Osteocyte (in vitro differentiated cells): ENCODE results near the gene TCTA. TPM values are rescaled to one million over a fixed set of nuclear protein-coding genes. Genes with fewer than 3 reads are reported as not detected.
"Not testable (repeated sequence)": the region's sequence is repeated elsewhere in the genome, so short reads cannot be mapped to it uniquely, and the experiment has no call there.

Experiments used
- DNase-seq: peaks from one replicate; pipeline ENCODE4 v3.0.0; 2021; ENCODE audit warnings: mixed read lengths; ENCODE audit not compliant: unreplicated experiment; ENCODE audit errors: extremely low spot score
- H3K27ac Mint-ChIP-seq: one replicate; pipeline ENCODE4 v1.8.0; 2021; ENCODE audit warnings: mild to moderate bottlenecking, mixed read lengths; ENCODE audit not compliant: unreplicated experiment
- H3K27me3 Mint-ChIP-seq: one replicate; pipeline ENCODE4 v1.8.0; 2021; ENCODE audit warnings: mixed read lengths; ENCODE audit not compliant: unreplicated experiment
- H3K36me3 Mint-ChIP-seq: one replicate; pipeline ENCODE4 v1.8.0; 2021; ENCODE audit warnings: mixed read lengths; ENCODE audit not compliant: unreplicated experiment
- H3K4me1 Mint-ChIP-seq: one replicate; pipeline ENCODE4 v1.8.0; 2021; ENCODE audit warnings: mixed read lengths; ENCODE audit not compliant: unreplicated experiment
- H3K4me3 Mint-ChIP-seq: one replicate; pipeline ENCODE4 v1.8.0; 2021; ENCODE audit warnings: mild to moderate bottlenecking, moderate library complexity, mixed read lengths; ENCODE audit not compliant: unreplicated experiment
- H3K9me3 Mint-ChIP-seq: one replicate; pipeline ENCODE4 v1.8.0; 2021; ENCODE audit warnings: mixed read lengths; ENCODE audit not compliant: unreplicated experiment
- total RNA-seq: library from RNA; stranded (reverse); gene quantifications from 2 replicates; pipeline ENCODE4 v1.2.1, GENCODE V29; 2021
- TF ChIP-seq, protein P1 (sequence below): fragments of 200-600 bp; sonication (generic); IDR thresholded peaks from 2 replicates; pipeline ENCODE4 v1.5.0; 2021; ENCODE audit warnings: antibody characterized with exemption, mild to moderate bottlenecking, moderate library complexity

Gene TCTA
- total RNA-seq, 1 donor from 2014 or later = 34.7 TPM

DNA sequence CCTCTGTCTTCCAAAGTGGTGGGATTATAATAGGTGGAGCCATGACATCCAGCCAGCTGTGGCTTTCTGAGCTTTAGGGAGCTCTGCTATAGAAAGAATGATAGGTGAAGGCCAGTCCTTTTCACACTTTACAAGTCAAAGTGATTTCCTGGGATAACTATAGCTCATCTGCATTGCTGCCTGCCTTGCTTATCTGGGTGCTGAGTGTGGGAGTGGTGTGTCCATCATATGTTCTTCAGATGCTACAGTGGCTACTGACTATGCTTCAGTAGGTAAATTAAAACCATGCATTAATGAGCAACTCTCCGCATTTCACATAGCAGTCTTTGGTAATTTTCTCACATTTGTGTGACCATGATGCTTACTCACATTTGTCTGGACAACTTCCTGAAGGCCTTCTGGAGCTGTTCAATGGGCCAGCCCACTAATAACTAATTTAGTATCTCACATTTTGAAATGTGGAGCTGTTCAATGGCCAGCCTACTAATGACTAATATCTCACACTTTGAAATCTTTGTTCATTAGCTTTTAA lies 23.9 kb upstream of the TCTA start:
- TF ChIP-seq, protein P1, sequence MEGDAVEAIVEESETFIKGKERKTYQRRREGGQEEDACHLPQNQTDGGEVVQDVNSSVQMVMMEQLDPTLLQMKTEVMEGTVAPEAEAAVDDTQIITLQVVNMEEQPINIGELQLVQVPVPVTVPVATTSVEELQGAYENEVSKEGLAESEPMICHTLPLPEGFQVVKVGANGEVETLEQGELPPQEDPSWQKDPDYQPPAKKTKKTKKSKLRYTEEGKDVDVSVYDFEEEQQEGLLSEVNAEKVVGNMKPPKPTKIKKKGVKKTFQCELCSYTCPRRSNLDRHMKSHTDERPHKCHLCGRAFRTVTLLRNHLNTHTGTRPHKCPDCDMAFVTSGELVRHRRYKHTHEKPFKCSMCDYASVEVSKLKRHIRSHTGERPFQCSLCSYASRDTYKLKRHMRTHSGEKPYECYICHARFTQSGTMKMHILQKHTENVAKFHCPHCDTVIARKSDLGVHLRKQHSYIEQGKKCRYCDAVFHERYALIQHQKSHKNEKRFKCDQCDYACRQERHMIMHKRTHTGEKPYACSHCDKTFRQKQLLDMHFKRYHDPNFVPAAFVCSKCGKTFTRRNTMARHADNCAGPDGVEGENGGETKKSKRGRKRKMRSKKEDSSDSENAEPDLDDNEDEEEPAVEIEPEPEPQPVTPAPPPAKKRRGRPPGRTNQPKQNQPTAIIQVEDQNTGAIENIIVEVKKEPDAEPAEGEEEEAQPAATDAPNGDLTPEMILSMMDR = no peak
- Mint-ChIP-seq H3K27ac (no peak overlapping the region), H3K27me3 (no peaks in the 10 kb centered on the region), H3K4me3 (no peak overlapping the region), H3K36me3 (peaks cover 6% of the 10 kb centered on the region), H3K4me1 (peaks cover 32% of the 10 kb centered on the region), H3K9me3 (no peaks in the 10 kb centered on the region)
- no peak for DNase-seq

DNA sequence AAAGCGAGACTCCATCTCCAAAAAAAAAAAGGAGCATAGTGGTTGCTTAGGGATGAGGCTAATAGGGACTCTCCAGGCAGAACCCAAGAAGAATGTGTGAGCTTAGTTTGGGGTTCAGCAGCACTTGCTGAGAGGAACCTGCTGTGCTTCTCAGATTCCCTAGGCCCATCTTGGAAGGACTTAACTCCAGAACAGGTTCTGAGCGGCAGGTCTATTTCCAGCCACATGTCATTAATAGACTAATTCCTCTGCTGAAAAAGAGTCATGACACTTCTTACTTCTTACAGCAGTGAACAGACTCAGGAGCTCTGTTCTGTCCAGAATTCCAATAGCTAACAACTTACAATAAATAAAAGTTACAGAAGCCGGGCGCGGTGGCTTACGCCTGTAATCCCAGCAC lies 22.9 kb upstream of the TCTA start:
- Mint-ChIP-seq H3K27me3 (no peaks in the 10 kb centered on the region), H3K27ac (no peak overlapping the region), H3K9me3 (no peaks in the 10 kb centered on the region), H3K4me3 (no peak overlapping the region), H3K4me1 (peaks cover 26% of the 10 kb centered on the region), H3K36me3 (peaks cover 6% of the 10 kb centered on the region)
- TF ChIP-seq, protein P1 = no peak
- no peak for DNase-seq

DNA sequence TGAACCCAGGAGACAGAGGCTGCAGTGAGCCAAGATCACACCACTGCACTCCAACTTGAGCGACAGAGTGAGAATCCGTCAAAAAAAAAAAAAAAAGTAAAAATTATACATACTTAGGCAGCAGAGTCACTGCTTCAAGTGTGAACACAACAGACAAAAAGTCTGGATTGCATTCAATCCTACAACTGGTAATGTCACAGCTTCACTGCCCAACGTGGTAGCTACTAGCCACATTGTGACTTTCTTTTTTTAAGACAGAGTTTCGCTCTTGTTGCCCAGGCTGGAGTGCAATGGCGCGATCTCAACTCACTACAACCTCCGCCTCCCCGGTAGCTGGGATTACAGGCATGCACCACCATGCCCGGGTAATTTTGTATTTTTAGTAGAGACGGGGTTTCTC lies 20.9 kb upstream of the TCTA start:
- H3K27ac Mint-ChIP-seq, H3K27me3 Mint-ChIP-seq: not testable (repeated sequence)

DNA sequence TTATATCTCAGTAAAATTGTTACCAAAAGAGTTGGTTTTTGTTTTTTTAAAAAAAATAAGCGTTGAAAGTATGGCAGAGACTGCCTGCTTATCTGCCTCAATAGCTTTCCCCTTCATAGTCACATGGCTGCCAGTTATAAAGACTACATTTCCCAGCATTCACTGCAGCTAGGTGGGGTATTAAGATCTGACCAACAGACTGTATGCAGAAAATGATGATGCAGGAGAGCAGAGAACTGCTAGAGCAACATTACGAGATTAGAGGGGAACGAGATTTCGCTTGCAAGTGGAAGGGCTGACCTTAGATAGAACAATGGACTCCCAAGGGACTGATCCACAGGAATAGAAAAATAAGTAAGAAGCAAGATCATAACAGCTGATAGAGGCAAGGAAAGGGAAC lies 14.8 kb upstream of the TCTA start:
- H3K36me3 Mint-ChIP-seq = peaks cover 12% of the 10 kb centered on the region
- H3K9me3 Mint-ChIP-seq = no peaks in the 10 kb centered on the region
- TF ChIP-seq, protein P1 = no peak
- no peak overlapping the region for H3K4me3 Mint-ChIP-seq
- no peak for DNase-seq
- H3K4me1 Mint-ChIP-seq = peaks cover 32% of the 10 kb centered on the region
- no peaks in the 10 kb centered on the region for H3K27me3 Mint-ChIP-seq
- peak overlapping the region; percentile 8 for H3K27ac Mint-ChIP-seq

More for the DNA sequence above, 20.9 kb upstream of the TCTA start:
- DNase-seq, H3K9me3 Mint-ChIP-seq, H3K4me3 Mint-ChIP-seq, H3K36me3 Mint-ChIP-seq: not testable (repeated sequence)
- H3K4me1 Mint-ChIP-seq = peaks cover 29% of the 10 kb centered on the region

DNA sequence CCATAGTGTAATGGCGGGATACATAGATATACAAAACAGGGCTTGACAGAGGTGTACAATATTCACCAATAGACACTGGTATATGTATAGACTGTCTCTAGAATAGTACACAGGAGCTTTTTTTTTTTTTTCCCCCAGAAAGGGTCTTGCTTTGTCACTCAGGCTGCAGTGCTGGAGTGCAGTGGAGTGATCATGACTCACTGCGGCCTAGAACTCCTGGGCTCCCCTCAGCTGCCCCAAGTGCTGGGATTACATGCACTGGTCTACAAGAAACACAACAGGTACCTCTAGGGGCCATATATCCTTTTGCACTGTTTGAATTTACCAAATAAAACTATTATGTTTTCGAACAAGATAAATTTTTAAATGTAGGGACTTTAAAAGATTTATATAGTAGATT lies 12.8 kb upstream of the TCTA start:
- TF ChIP-seq, protein P1 = no peak
- Mint-ChIP-seq H3K27ac (peak overlapping the region; percentile 59), H3K9me3 (no peaks in the 10 kb centered on the region), H3K4me1 (peaks cover 34% of the 10 kb centered on the region), H3K27me3 (no peaks in the 10 kb centered on the region), H3K4me3 (no peak overlapping the region), H3K36me3 (peaks cover 12% of the 10 kb centered on the region)
- no peak for DNase-seq

DNA sequence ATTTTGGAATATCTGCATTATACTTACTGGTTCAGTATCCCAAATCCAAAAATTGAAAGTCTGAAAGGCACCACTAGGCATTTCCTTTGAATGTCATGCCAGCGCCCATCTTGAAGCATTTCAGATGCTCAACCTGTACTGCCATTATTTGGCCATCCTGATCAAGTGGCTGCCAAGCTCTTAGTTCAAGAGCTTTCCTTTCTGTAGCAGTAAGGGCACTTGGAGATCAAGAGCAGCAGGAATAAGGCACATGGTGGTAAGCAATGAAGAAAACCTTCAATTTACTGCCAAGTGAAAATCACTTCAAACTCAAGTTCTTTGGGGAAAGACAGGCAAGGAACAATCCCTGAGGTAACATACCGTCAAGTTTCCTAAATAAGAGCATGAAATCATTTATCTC lies 10.5 kb upstream of the TCTA start:
- no peak overlapping the region for H3K27ac Mint-ChIP-seq
- H3K36me3 Mint-ChIP-seq = peaks cover 9% of the 10 kb centered on the region
- H3K9me3 Mint-ChIP-seq = no peaks in the 10 kb centered on the region
- no peaks in the 10 kb centered on the region for H3K27me3 Mint-ChIP-seq
- TF ChIP-seq, protein P1 = no peak
- no peak for DNase-seq
- no peak overlapping the region for H3K4me3 Mint-ChIP-seq
- peaks cover 43% of the 10 kb centered on the region for H3K4me1 Mint-ChIP-seq
